ENCODE results near the gene KCNK4. TPM values are rescaled to one million over a fixed set of nuclear protein-coding genes. Genes with fewer than 3 reads are reported as not detected.

KCNK4 gene
- total RNA-seq, 1 experiment from 2014 or later, result 0.28 TPM

DNA sequence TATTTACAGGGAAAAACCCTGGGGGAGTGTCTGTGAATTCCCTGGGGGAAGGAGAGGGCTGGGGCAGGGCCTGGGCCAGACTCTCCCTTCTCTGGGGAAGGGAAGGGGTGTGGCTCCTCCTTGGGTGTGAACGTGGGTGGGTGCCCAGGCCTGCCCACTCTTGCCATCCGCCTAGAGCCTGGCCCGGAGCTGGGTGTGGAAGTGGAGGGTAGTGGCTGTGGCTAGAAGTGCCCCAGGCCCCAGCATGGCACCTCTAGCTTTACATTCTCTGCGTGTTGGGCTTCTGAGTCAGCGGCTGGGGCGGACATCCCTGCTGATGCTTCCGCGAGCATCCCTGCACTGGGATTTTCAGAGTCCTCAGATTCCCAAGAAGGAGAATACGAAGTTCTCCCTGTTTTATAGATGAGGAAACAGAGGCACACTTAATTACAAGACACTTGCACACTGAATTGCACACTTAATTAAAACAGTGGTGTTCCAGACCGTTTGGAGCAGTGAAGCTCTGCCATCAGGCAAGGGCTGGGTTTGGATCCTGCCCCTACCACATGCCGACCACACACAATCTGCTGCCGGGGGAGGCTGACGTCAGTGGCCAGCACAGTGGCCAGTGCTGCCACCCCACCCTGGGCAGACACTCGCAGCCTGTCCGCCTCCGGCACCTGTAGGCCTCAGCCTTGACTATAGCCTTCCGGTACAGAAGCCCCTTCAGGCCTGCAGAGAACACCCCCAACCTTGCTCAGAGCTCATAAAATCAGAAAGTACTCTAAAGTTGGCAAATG, 14.3 kb upstream of the KCNK4 start:
- no peak overlapping the region for H3K4me3 Mint-ChIP-seq
- no CpG with 5 or more reads among the region's 17 CpGs for WGBS (ENCODE audit: extremely low coverage, insufficient read length, low lambda C conversion rate)
- TF ChIP-seq, protein P1, sequence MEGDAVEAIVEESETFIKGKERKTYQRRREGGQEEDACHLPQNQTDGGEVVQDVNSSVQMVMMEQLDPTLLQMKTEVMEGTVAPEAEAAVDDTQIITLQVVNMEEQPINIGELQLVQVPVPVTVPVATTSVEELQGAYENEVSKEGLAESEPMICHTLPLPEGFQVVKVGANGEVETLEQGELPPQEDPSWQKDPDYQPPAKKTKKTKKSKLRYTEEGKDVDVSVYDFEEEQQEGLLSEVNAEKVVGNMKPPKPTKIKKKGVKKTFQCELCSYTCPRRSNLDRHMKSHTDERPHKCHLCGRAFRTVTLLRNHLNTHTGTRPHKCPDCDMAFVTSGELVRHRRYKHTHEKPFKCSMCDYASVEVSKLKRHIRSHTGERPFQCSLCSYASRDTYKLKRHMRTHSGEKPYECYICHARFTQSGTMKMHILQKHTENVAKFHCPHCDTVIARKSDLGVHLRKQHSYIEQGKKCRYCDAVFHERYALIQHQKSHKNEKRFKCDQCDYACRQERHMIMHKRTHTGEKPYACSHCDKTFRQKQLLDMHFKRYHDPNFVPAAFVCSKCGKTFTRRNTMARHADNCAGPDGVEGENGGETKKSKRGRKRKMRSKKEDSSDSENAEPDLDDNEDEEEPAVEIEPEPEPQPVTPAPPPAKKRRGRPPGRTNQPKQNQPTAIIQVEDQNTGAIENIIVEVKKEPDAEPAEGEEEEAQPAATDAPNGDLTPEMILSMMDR (conservative IDR thresholded peaks at IDR 0.05), result no peak
- Histone ChIP-seq H4K20me1 (ENCODE audit: control insufficient read depth, insufficient read depth, insufficient read length) (peaks cover 2% of the 10 kb centered on the region), H3K23me2 (ENCODE audit: insufficient read length, low read depth, low read length, poor library complexity, severe bottlenecking) (peaks cover under 1% of the 10 kb centered on the region), H3T11ph (ENCODE audit: low read length) (no peak overlapping the region), H3K4me1 (ENCODE audit: insufficient read depth, low read length) (no peaks in the 10 kb centered on the region), H3K9ac (ENCODE audit: extremely low read depth, insufficient read length, low read length) (no peak overlapping the region), H2AFZ (ENCODE audit: low read length) (no peak overlapping the region), H3K4ac (ENCODE audit: low read depth, low read length) (no peak overlapping the region), H2BK15ac (ENCODE audit: low read depth, low read length) (no peak overlapping the region), H3K79me1 (ENCODE audit: insufficient read depth, low read depth, low read length, poor library complexity, severe bottlenecking) (no peaks in the 10 kb centered on the region), H2BK5ac (ENCODE audit: insufficient read length, low read length) (no peak overlapping the region), H4K8ac (replicated peaks; ENCODE audit: insufficient read length, low read depth, low read length) (no peak overlapping the region), H4K5ac (ENCODE audit: insufficient read length, low read depth, low read length) (no peak overlapping the region), H3K14ac (ENCODE audit: insufficient read depth, low read length) (no peak overlapping the region), H3K27me3 (ENCODE audit: insufficient read depth, low read length) (no peaks in the 10 kb centered on the region), H2BK12ac (ENCODE audit: insufficient read length, low read depth, low read length) (no peak overlapping the region), H2AK5ac (ENCODE audit: insufficient read length, low read length) (no peak overlapping the region), H3K4me2 (ENCODE audit: insufficient read depth, insufficient read length, low read length) (no peak overlapping the region), H3K27ac (ENCODE audit: insufficient read length, low read depth, low read length) (no peak overlapping the region), H3K79me2 (ENCODE audit: insufficient read depth, low read length) (no peaks in the 10 kb centered on the region), H4K91ac (ENCODE audit: insufficient read length, low read depth, low read length) (no peak overlapping the region), H2BK20ac (ENCODE audit: low read depth, low read length, poor library complexity, severe bottlenecking) (no peak overlapping the region), H3K56ac (ENCODE audit: insufficient read length, low read depth, low read length) (no peak overlapping the region), H2BK120ac (ENCODE audit: low read depth, low read length, poor library complexity, severe bottlenecking) (no peak overlapping the region), H3K9me3 (ENCODE audit: control insufficient read depth, low read depth, low read length) (no peaks in the 10 kb centered on the region), H3K23ac (ENCODE audit: insufficient read length, low read depth, low read length) (no peak overlapping the region), H3K18ac (ENCODE audit: insufficient read length, low read depth, low read length) (no peak overlapping the region)
- no peak for DNase-seq
- H3K4me1 Mint-ChIP-seq, result peaks cover 10 to 15% of the 10 kb centered on the region in 2 experiments
- H3K9me3 Mint-ChIP-seq, result no peaks in the 10 kb centered on the region
- H3K27me3 Mint-ChIP-seq (ENCODE audit: low read depth), result no peaks in the 10 kb centered on the region; the same call in none of the 2 replicates
- H3K36me3 Mint-ChIP-seq (ENCODE audit: insufficient read depth in 1 of 3, low read depth in 3 of 3), result peaks cover 0 to 16% (median 15%) of the 10 kb centered on the region in 3 experiments; a peak in 5 of 7 replicates
- H3K27ac Mint-ChIP-seq, result no peak overlapping the region

Data from H9 (cell line).